HG03457 (cell line): ENCODE results near the gene NEURL1.

Experiments
- ATAC-seq: cut with Tn5 transposase; IDR thresholded peaks from one replicate; pipeline ENCODE4 v1.9.1; 2021; ENCODE audit warnings: moderate number of reproducible peaks; ENCODE audit not compliant: unreplicated experiment

The NEURL1 gene

GRCh38 chr10:103543617-103544525 is 50.4 kb downstream of the NEURL1 start:
- ATAC-seq: no peak

GRCh38 chr10:103544657-103545310 is 51.3 kb downstream of the NEURL1 start:
- ATAC-seq: no peak

- ATAC-seq: no peak
Observed at GRCh38 chr10:103545366-103545765, 51.9 kb downstream of the NEURL1 start.

- ATAC-seq: no peak
Observed at GRCh38 chr10:103545771-103546281, 52.3 kb downstream of the NEURL1 start.

- ATAC-seq: no peak
Observed at GRCh38 chr10:103546401-103546800, 52.9 kb downstream of the NEURL1 start.

GRCh38 chr10:103547391-103547946 is 54.0 kb downstream of the NEURL1 start:
- no peak for ATAC-seq

GRCh38 chr10:103548006-103548405 is 54.5 kb downstream of the NEURL1 start:
- no peak for ATAC-seq

- ATAC-seq: no peak
Observed at GRCh38 chr10:103548581-103549348, 55.3 kb downstream of the NEURL1 start.

- no peak for ATAC-seq
Observed at GRCh38 chr10:103549349-103549685, 55.8 kb downstream of the NEURL1 start.

- no peak for ATAC-seq
Observed at GRCh38 chr10:103550229-103550628, 56.7 kb downstream of the NEURL1 start.

- ATAC-seq: no peak
Observed at GRCh38 chr10:103551619-103552602, 58.4 kb downstream of the NEURL1 start.

- ATAC-seq: no peak
Observed at GRCh38 chr10:103552856-103553742, 59.6 kb downstream of the NEURL1 start.

GRCh38 chr10:103553743-103554487 is 60.4 kb downstream of the NEURL1 start:
- ATAC-seq: no peak

GRCh38 chr10:103554488-103555324 is 61.2 kb downstream of the NEURL1 start:
- ATAC-seq: no peak

GRCh38 chr10:103555325-103555649 is 61.8 kb downstream of the NEURL1 start:
- no peak for ATAC-seq

- ATAC-seq: no peak
Observed at GRCh38 chr10:103555712-103556111, 62.2 kb downstream of the NEURL1 start.

- ATAC-seq: no peak
Observed at GRCh38 chr10:103556383-103557007, 63.0 kb downstream of the NEURL1 start.
